HepG2 (cell line): Measurements from ENCODE around the gene TBC1D12. TPM values are rescaled to one million over a fixed set of nuclear protein-coding genes. Genes with fewer than 3 reads are reported as not detected.

ENCODE experiments used
- ATAC-seq: fragments of 200-7000 bp; cut with Tn5 transposase; 3 replicates; pipeline ENCODE4 v1.9.1; 2020; ENCODE audit warnings: mild to moderate bottlenecking, moderate library complexity
- BruUV-seq: library from RNA; stranded (reverse); fragments of 400-500 nt; replicated peaks from 2 replicates; lab custom pipeline; 2021; lab: Mats Ljungman, UMichigan
- CTCF ChIA-PET: fragments of 300-600 bp; formaldehyde crosslinking; extraction: SDS; loops from one replicate; lab custom pipeline; 2021; ENCODE audit warnings: low total read pairs, inconsistent platforms, low intra/inter-chr PET ratio; lab: Yijun Ruan, JAX
- POLR2A ChIA-PET: fragments of 350-600 bp; sonication (Branson Sonifier 250); formaldehyde crosslinking; loops from one replicate; lab custom pipeline; 2020; ENCODE audit warnings: antibody characterized with exemption, inconsistent platforms; lab: Yijun Ruan, JAX
- DNase-seq: peaks from one replicate; pipeline ENCODE4 v3.0.0-alpha.2; 2015; ENCODE audit warnings: low spot score
- FAIRE-seq: peaks from 3 replicates; lab custom pipeline; 2011; peaks lifted over from hg19 to GRCh38; lab: Jason Lieb, UNC
- H2AFZ ChIP-seq: one replicate; pipeline ENCODE4 v1.6.1; 2011; ENCODE audit warnings: low read length, inconsistent platforms
- H3K27ac ChIP-seq: fragments of 300-600 bp; 3 replicates; pipeline ENCODE4 v1.8.0; 2011; ENCODE audit warnings: mixed run types, mild to moderate bottlenecking, mixed read lengths, low read length, inconsistent platforms; ENCODE audit not compliant: insufficient read depth; ENCODE audit errors: extremely low read length
- H3K27me3 ChIP-seq, 2 experiments: fragments of 200-600 bp in 1 of 2; 2 replicates in 1 of 2; 3 replicates in 1 of 2; pipeline versions ENCODE4 v1.6.0 to v1.8.0; 2011; ENCODE audit warnings: low read length in 2 of 2, mild to moderate bottlenecking in 2 of 2, moderate library complexity in 2 of 2, inconsistent platforms in 1 of 2; ENCODE audit not compliant: insufficient read depth in 2 of 2, control insufficient read depth in 1 of 2
- H3K36me3 ChIP-seq, 2 experiments: fragments of 200-600 bp in 1 of 2; replicated peaks in 1 of 2; 2 replicates in 1 of 2; 3 replicates in 1 of 2; pipeline versions ENCODE4 v1.5.1 to v1.8.0; 2011; ENCODE audit warnings: low read length in 2 of 2, inconsistent platforms in 1 of 2; ENCODE audit not compliant: insufficient read depth in 2 of 2, control insufficient read depth in 1 of 2
- H3K4me1 ChIP-seq: 2 replicates; pipeline ENCODE4 v1.5.1; 2012; ENCODE audit warnings: low read length, inconsistent platforms; ENCODE audit not compliant: insufficient read depth
- H3K4me2 ChIP-seq: 2 replicates; pipeline ENCODE4 v1.6.0; 2011; ENCODE audit warnings: low read depth, low read length, inconsistent platforms
- H3K4me3 ChIP-seq, 3 experiments: fragments of 200-600 bp in 1 of 3; sonication (generic), shearing (Covaris generic) in 1 of 3; replicated peaks in 1 of 3; 2 replicates each; pipeline ENCODE4 v1.5.1; 2011 to 2016; ENCODE audit warnings: low read length in 3 of 3, inconsistent platforms in 2 of 3, low read depth in 2 of 3, mild to moderate bottlenecking in 2 of 3, control low read depth in 1 of 3, mixed read lengths in 1 of 3; ENCODE audit not compliant: insufficient read depth in 1 of 3
- H3K79me2 ChIP-seq: one replicate; pipeline ENCODE4 v1.6.1; 2011; ENCODE audit warnings: low read length, inconsistent platforms; ENCODE audit not compliant: insufficient read depth
- H3K9ac ChIP-seq: 2 replicates; pipeline ENCODE4 v1.6.0; 2011; ENCODE audit warnings: mild to moderate bottlenecking, low read depth, low read length, inconsistent platforms; ENCODE audit not compliant: insufficient read depth
- H3K9me3 ChIP-seq: 2 replicates; pipeline ENCODE4 v1.5.1; 2012; ENCODE audit warnings: mild to moderate bottlenecking, low read length
- H4K20me1 ChIP-seq: 2 replicates; pipeline ENCODE4 v1.6.0; 2011; ENCODE audit warnings: inconsistent platforms, mild to moderate bottlenecking, low read length, moderate library complexity; ENCODE audit not compliant: insufficient read depth
- PLSCR1 ChIP-seq: sonication (generic); formaldehyde crosslinking; IDR thresholded peaks from 2 replicates; pipeline ENCODE4 v1.5.0; 2020; ENCODE audit warnings: missing genetic modification reagents, mild to moderate bottlenecking, borderline replicate concordance
- RBFOX2 ChIP-seq: fragments of 200-400 bp; formaldehyde crosslinking; IDR thresholded peaks from 2 replicates; pipeline ENCODE4 v1.6.1; 2017; ENCODE audit warnings: low read depth, mild to moderate bottlenecking, low read length
- ZFP41 ChIP-seq: sonication (generic); formaldehyde crosslinking; IDR thresholded peaks from 2 replicates; pipeline ENCODE4 v1.4.0; 2020; ENCODE audit warnings: mild to moderate bottlenecking, missing genetic modification reagents, borderline replicate concordance
- ZKSCAN5 ChIP-seq: sonication (generic); formaldehyde crosslinking; IDR thresholded peaks from 2 replicates; pipeline ENCODE4 v1.5.1; 2020; ENCODE audit warnings: mild to moderate bottlenecking, missing genetic modification reagents
- in situ Hi-C: cut with HindIII; loops from 2 replicates; pipeline ENCODE4 v1.10.0; 2017; ENCODE audit warnings: low pct_unique_long_range_greater_than_20kb; ENCODE audit not compliant: extremely low pct_ligation_motif_present
- intact Hi-C: fragments of 100-400 bp; cut with micrococcal nuclease; formaldehyde crosslinking; loops from one replicate; pipeline ENCODE4 v1.10.0; 2022; ENCODE audit not compliant: unreplicated experiment
- polyA plus RNA-seq, 8 experiments: library from polyadenylated mRNA; depleted of rRNA in 3 of 8; stranded (reverse) in 7 of 8; unstranded in 1 of 8; fragments of >200 nt; fragmentation: Illumina TruSeq in 4 of 8; extraction: Trizol in 4 of 8; gene quantifications; 2 replicates each; pipeline versions ENCODE4 v1.2.1 to v1.2.3, GENCODE V29; 2011 to 2016; ENCODE audit warnings: low read depth in 4 of 8, missing spikeins in 1 of 8, mixed read lengths in 1 of 8; ENCODE audit not compliant: insufficient read depth in 1 of 8
- total RNA-seq, 5 experiments: library from RNA; depleted of rRNA; stranded (reverse); fragments of >200 nt; fragmentation: Illumina TruSeq; extraction: Trizol; gene quantifications; 2 replicates each; pipeline ENCODE4 v1.2.3, GENCODE V29; 2016; ENCODE audit warnings: low read depth in 1 of 5

TBC1D12 gene
- total and polyA plus RNA-seq, 2 of the 13 experiments (the other 11 are each of a cell fraction or from before 2014, with no cell fraction given) = 5.7 to 6.2 TPM

GRCh38 chr10:94583124-94583523 is 180.8 kb downstream of the TBC1D12 start:
- no peak overlapping the region for H3K27ac ChIP-seq
- ATAC-seq (no peak), FAIRE-seq (no peak), DNase-seq (no peak)
- H3K9ac ChIP-seq = no peak overlapping the region
- H2AFZ ChIP-seq = no peak overlapping the region
- in situ Hi-C loops (no loop called here), intact Hi-C loops (no loop called here)
- no peak overlapping the region for H3K4me3 ChIP-seq
- H3K36me3 ChIP-seq = peaks cover 1 to 21% of the 10 kb centered on the region in 2 experiments; a peak in 4 of 5 replicates
- no peaks in the 10 kb centered on the region for H3K27me3 ChIP-seq
- CTCF ChIA-PET = no interaction called here
- no peaks in the 10 kb centered on the region for H4K20me1 ChIP-seq
- H3K9me3 ChIP-seq = no peaks in the 10 kb centered on the region
- no peak overlapping the region for H3K4me2 ChIP-seq
- no TSS peak for BruUV-seq
- no peaks in the 10 kb centered on the region for H3K4me1 ChIP-seq
- TF ChIP-seq PLSCR1 (CRISPR knock-in tag) = no peak
- no peak for TF ChIP-seq ZKSCAN5 (CRISPR knock-in tag)
- TF ChIP-seq RBFOX2 = no peak
- TF ChIP-seq ZFP41 = no peak
- H3K79me2 ChIP-seq = no peaks in the 10 kb centered on the region
- POLR2A ChIA-PET = no interaction called here

Other genes with a start within 250 kb of the TBC1D12 start
- 36.6 and 51.6 TPM in 2 replicates for gene NOC3L, start 39.6 kb upstream of the TBC1D12 start, total RNA-seq (2016; rRNA removed; fragmentation: Illumina TruSeq; extraction: Trizol)
- 7.6 and 7.8 TPM in 2 replicates for gene NOC3L, start 39.6 kb upstream of the TBC1D12 start, polyA plus RNA-seq (2011; rRNA removed)
- gene HELLS, start 143.2 kb downstream of the TBC1D12 start, total RNA-seq (2016; rRNA removed; fragmentation: Illumina TruSeq; extraction: Trizol) = 84.6 and 140 TPM in 2 replicates
- 16.0 and 22.6 TPM in 2 replicates for gene HELLS, start 143.2 kb downstream of the TBC1D12 start, polyA plus RNA-seq (2011; rRNA removed)